ENCODE measurements around the gene RARRES2. TPM values are rescaled to one million over a fixed set of nuclear protein-coding genes. Genes with fewer than 3 reads are reported as not detected.
A peak's percentile ranks its signal among the peaks of the same experiment; 100 is the strongest.
"Not testable (repeated sequence)": the region's sequence is repeated elsewhere in the genome, so short reads cannot be mapped to it uniquely, and the experiment has no call there.

Gene RARRES2
- total RNA-seq (100 to 1,000 TPM in 1 of 2 donors, 10 to 100 TPM in 1; 73.1 to 121 TPM), polyA plus RNA-seq (100 to 1,000 TPM in 1 of 2 donors, 10 to 100 TPM in 1; 65.9 to 198 TPM)
- long read RNA-seq, donor 1, transcript RARRES2-202 (5 exons, 1,618 nt) = minor isoform, 5 of 29 reads
- long read RNA-seq, donor 1, transcript RARRES2-201 (6 exons, 740 nt) = major isoform, 23 of 29 reads
- long read RNA-seq, donor 1, partial matches to known transcripts = 0 of 29 reads
- long read RNA-seq, donor 1, other reads (novel, unspliced or antisense) = 1 of 29 reads
- long read RNA-seq, donor 2, transcript RARRES2-201 (6 exons, 740 nt) = major isoform, 27 of 34 reads
- long read RNA-seq, donor 2, partial matches to known transcripts = 3 of 34 reads
- long read RNA-seq, donor 2, other reads (novel, unspliced or antisense) = 0 of 34 reads

- Histone ChIP-seq H3K27ac (ENCODE audit: low read depth in 1 of 2, low read length in 2 of 2) (no peak within 1 kb of the TSS), H3K27me3 (ENCODE audit: control insufficient read depth in 1 of 2, insufficient read depth in 2 of 2, low read length in 1 of 2) (no peaks in the 10 kb centered on the region), H3K36me3 (ENCODE audit: control insufficient read depth in 1 of 2, insufficient read depth in 2 of 2, low read length in 1 of 2) (no peaks in the 10 kb centered on the region), H3K4me3 (ENCODE audit: low read length in 2 of 2) (peak within 1 kb of the TSS; percentile 12 to 44), H3K4me1 (ENCODE audit: control insufficient read depth in 1 of 2, insufficient read depth in 2 of 2, low read length in 2 of 2) (no peaks in the 10 kb centered on the region), H3K9me3 (ENCODE audit: control insufficient read depth, low read length) (peaks cover 5% of the 10 kb centered on the region)
- DNase-seq = peak; percentile 72 to 84
- intact Hi-C loops (cut with DNase I) = loop anchor here in 1 of 2 donors (5.0 kb wide), 1 partner anchor 36 kb away; the partner anchor contains the start of gene ZNF775
- 5 to 6% methylated on average over 45 to 49 of the region's 49 CpGs for WGBS, 2 donors
- ATAC-seq (ENCODE audit: low FRiP score) = peak; percentile 82
These were observed at the start of gene RARRES2 for GRCh38 chr7:150341263-150342120. TSS of gene RARRES2 (minus strand) at chr7:150341629. CDS start at chr7:150340609, 1,020 bp downstream.

- Histone ChIP-seq H3K27me3 (ENCODE audit: control insufficient read depth in 1 of 2, insufficient read depth in 2 of 2, low read length in 1 of 2) (no peaks in the 10 kb centered on the region), H3K4me3 (ENCODE audit: low read length in 2 of 2) (no peak overlapping the region), H3K36me3 (ENCODE audit: control insufficient read depth in 1 of 2, insufficient read depth in 2 of 2, low read length in 1 of 2) (no peaks in the 10 kb centered on the region), H3K4me1 (ENCODE audit: control insufficient read depth in 1 of 2, insufficient read depth in 2 of 2, low read length in 2 of 2) (no peaks in the 10 kb centered on the region), H3K9me3 (ENCODE audit: control insufficient read depth, low read length) (no peaks in the 10 kb centered on the region), H3K27ac (ENCODE audit: low read depth in 1 of 2, low read length in 2 of 2) (no peak overlapping the region)
- DNase-seq = peak in 1 of 2 donors; percentile 19
- ATAC-seq (ENCODE audit: low FRiP score) = no peak
- intact Hi-C loops (cut with DNase I) = no loop called here
- WGBS, 2 donors = 94 to 96% methylated on average over 7 of the region's 7 CpGs
These were observed 48.8 kb upstream of the RARRES2 start for GRCh38 chr7:150390205-150390604.

GRCh38 chr7:150389532-150389816 is 48.0 kb upstream of the RARRES2 start:
- H3K36me3 ChIP-seq (ENCODE audit: control insufficient read depth in 1 of 2, insufficient read depth in 2 of 2, low read length in 1 of 2) = no peaks in the 10 kb centered on the region
- H3K27ac ChIP-seq (ENCODE audit: low read depth in 1 of 2, low read length in 2 of 2) = no peak overlapping the region
- DNase-seq (peak in 1 of 2 donors; percentile 3), ATAC-seq (ENCODE audit: low FRiP score) (no peak)
- no peaks in the 10 kb centered on the region for H3K9me3 ChIP-seq (ENCODE audit: control insufficient read depth, low read length)
- H3K4me3 ChIP-seq (ENCODE audit: low read length in 2 of 2) = no peak overlapping the region
- no peaks in the 10 kb centered on the region for H3K27me3 ChIP-seq (ENCODE audit: control insufficient read depth in 1 of 2, insufficient read depth in 2 of 2, low read length in 1 of 2)
- intact Hi-C loops (cut with DNase I) = loop anchor here in 1 of 2 donors (10.0 kb wide), 1 partner anchor 105 kb away; no protein-coding TSS in a partner anchor
- WGBS, 2 donors = 65 to 67% methylated on average over 5 of the region's 5 CpGs
- no peaks in the 10 kb centered on the region for H3K4me1 ChIP-seq (ENCODE audit: control insufficient read depth in 1 of 2, insufficient read depth in 2 of 2, low read length in 2 of 2)

- Histone ChIP-seq H3K27me3 (ENCODE audit: control insufficient read depth in 1 of 2, insufficient read depth in 2 of 2, low read length in 1 of 2) (no peaks in the 10 kb centered on the region), H3K27ac (ENCODE audit: low read depth in 1 of 2, low read length in 2 of 2) (no peak overlapping the region), H3K36me3 (ENCODE audit: control insufficient read depth in 1 of 2, insufficient read depth in 2 of 2, low read length in 1 of 2) (no peaks in the 10 kb centered on the region), H3K9me3 (ENCODE audit: control insufficient read depth, low read length) (no peaks in the 10 kb centered on the region), H3K4me1 (ENCODE audit: control insufficient read depth in 1 of 2, insufficient read depth in 2 of 2, low read length in 2 of 2) (no peaks in the 10 kb centered on the region), H3K4me3 (ENCODE audit: low read length in 2 of 2) (no peak overlapping the region)
- ATAC-seq (ENCODE audit: low FRiP score) (peak; percentile 79), DNase-seq (peak; percentile 69 to 84)
- intact Hi-C loops (cut with DNase I) = loop anchor here in 1 of 2 donors (10.0 kb wide), 1 partner anchor 104 kb away; no protein-coding TSS in a partner anchor
- 48 to 54% methylated on average over 20 of the region's 20 CpGs for WGBS, 2 donors
These were observed 47.5 kb upstream of the RARRES2 start for GRCh38 chr7:150388709-150389531.

GRCh38 chr7:150388306-150388705 is 46.9 kb upstream of the RARRES2 start:
- no peak for ATAC-seq (ENCODE audit: low FRiP score)
- Histone ChIP-seq H3K36me3 (ENCODE audit: control insufficient read depth in 1 of 2, insufficient read depth in 2 of 2, low read length in 1 of 2) (no peaks in the 10 kb centered on the region), H3K4me1 (ENCODE audit: control insufficient read depth in 1 of 2, insufficient read depth in 2 of 2, low read length in 2 of 2) (no peaks in the 10 kb centered on the region), H3K4me3 (ENCODE audit: low read length in 2 of 2) (no peak overlapping the region), H3K27ac (ENCODE audit: low read depth in 1 of 2, low read length in 2 of 2) (no peak overlapping the region), H3K9me3 (ENCODE audit: control insufficient read depth, low read length) (no peaks in the 10 kb centered on the region), H3K27me3 (ENCODE audit: control insufficient read depth in 1 of 2, insufficient read depth in 2 of 2, low read length in 1 of 2) (no peaks in the 10 kb centered on the region)
- intact Hi-C loops (cut with DNase I) = loop anchor here in 1 of 2 donors (10.0 kb wide), 1 partner anchor 104 kb away; no protein-coding TSS in a partner anchor
- WGBS, 2 donors = 80 to 85% methylated on average over 7 of the region's 7 CpGs
- DNase-seq = peak in 1 of 2 donors; percentile 21

GRCh38 chr7:150385884-150386283 is 44.5 kb upstream of the RARRES2 start:
- not testable (repeated sequence) for H3K36me3 ChIP-seq (ENCODE audit: control insufficient read depth in 1 of 2, insufficient read depth in 2 of 2, low read length in 1 of 2); H3K4me1 ChIP-seq (ENCODE audit: control insufficient read depth in 1 of 2, insufficient read depth in 2 of 2, low read length in 2 of 2); DNase-seq; H3K9me3 ChIP-seq (ENCODE audit: control insufficient read depth, low read length); H3K27me3 ChIP-seq (ENCODE audit: control insufficient read depth in 1 of 2, insufficient read depth in 2 of 2, low read length in 1 of 2); H3K4me3 ChIP-seq (ENCODE audit: low read length in 2 of 2); H3K27ac ChIP-seq (ENCODE audit: low read depth in 1 of 2, low read length in 2 of 2); ATAC-seq (ENCODE audit: low FRiP score)
- intact Hi-C loops (cut with DNase I) = loop anchor here in 1 of 2 donors (10.0 kb wide), 1 partner anchor 101 kb away; no protein-coding TSS in a partner anchor
- WGBS, 2 donors = 58 to 65% methylated on average over 6 of the region's 6 CpGs

GRCh38 chr7:150385302-150385723 is 43.9 kb upstream of the RARRES2 start:
- ATAC-seq (ENCODE audit: low FRiP score) (no peak), DNase-seq (peak in 1 of 2 donors; percentile 12)
- intact Hi-C loops (cut with DNase I) = loop anchor here in 1 of 2 donors (10.0 kb wide), 1 partner anchor 101 kb away; no protein-coding TSS in a partner anchor
- no peaks in the 10 kb centered on the region for H3K9me3 ChIP-seq (ENCODE audit: control insufficient read depth, low read length)
- H3K4me1 ChIP-seq (ENCODE audit: control insufficient read depth in 1 of 2, insufficient read depth in 2 of 2, low read length in 2 of 2) = no peaks in the 10 kb centered on the region
- no peak overlapping the region for H3K4me3 ChIP-seq (ENCODE audit: low read length in 2 of 2)
- H3K27me3 ChIP-seq (ENCODE audit: control insufficient read depth in 1 of 2, insufficient read depth in 2 of 2, low read length in 1 of 2) = no peaks in the 10 kb centered on the region
- WGBS, 2 donors = 86 to 91% methylated on average over 14 of the region's 14 CpGs
- no peaks in the 10 kb centered on the region for H3K36me3 ChIP-seq (ENCODE audit: control insufficient read depth in 1 of 2, insufficient read depth in 2 of 2, low read length in 1 of 2)
- H3K27ac ChIP-seq (ENCODE audit: low read depth in 1 of 2, low read length in 2 of 2) = no peak overlapping the region

Data from aorta (tissue), 5 donors.